ENCODE measurements around the gene INPP5E. TPM values are rescaled to one million over a fixed set of nuclear protein-coding genes. Genes with fewer than 3 reads are reported as not detected.

Gene INPP5E
- total RNA-seq, 1 experiment from 2014 or later: 15.9 TPM

DNA sequence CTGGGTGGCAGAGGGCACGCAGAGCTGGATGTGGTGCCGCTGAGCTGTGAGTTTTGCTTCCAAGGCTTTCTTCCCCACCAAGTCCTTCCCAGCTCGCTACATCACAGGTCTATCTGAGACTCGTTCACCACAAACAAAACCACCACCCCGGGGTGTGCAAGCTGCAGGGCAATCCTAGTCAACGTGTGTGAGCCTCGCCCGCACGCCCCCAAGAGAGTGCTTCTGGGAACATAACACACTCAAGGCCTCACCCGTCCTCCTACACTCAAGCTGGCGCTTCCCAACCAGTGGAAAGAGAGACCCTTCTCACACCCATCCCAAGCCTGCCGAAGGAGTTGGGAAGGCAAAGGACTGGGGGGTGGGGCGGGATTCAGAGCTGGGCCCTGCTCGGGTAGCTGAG lies 50.2 kb downstream of the INPP5E start:
- DNase-seq (ENCODE audit: low spot score): no peak

DNA sequence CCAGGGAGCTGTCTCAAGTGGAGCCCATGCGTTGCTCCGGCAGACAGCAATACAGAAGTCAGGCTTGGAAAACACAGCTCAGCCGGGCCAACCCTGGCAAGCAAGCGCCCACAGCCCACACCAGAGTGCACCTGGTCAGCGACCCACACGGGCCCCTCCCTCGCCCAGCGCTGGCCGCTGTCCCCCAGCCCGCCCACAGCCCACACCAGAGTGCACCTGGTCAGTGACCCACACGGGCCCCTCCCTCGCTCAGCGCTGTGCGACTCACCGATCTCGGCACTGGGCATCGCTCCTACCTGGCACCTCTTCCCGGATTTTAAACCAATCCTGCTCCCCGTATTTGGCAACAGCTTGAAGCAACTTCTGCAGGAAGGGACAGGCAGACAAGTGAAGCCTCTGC lies 52.4 kb downstream of the INPP5E start:
- no peak for DNase-seq (ENCODE audit: low spot score)

- no peak for DNase-seq (ENCODE audit: low spot score)
These were observed 53.6 kb downstream of the INPP5E start for GRCh38 chr9:136386018-136386417.

DNA sequence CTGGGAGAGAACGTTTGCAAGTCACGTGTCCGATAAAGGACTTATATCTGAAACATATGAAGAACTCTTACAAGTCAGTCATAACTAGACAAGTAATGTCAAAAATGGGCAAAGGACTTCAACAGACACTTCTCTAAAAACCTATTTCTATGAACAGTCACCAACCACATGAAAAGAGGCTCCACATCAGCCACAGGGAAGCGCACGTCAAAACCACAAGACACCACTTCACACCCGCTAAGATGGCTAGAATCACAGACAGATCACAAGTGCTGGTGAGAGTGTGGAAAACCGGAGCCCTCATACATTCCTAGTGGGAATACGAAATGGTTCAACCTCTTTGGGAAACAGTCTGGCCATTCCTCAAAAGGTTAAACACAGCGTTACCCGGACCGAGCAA lies 54.6 kb downstream of the INPP5E start:
- DNase-seq (ENCODE audit: low spot score): no peak

- DNase-seq (ENCODE audit: low spot score): no peak
These were observed 56.2 kb downstream of the INPP5E start for GRCh38 chr9:136383436-136383835.

DNA sequence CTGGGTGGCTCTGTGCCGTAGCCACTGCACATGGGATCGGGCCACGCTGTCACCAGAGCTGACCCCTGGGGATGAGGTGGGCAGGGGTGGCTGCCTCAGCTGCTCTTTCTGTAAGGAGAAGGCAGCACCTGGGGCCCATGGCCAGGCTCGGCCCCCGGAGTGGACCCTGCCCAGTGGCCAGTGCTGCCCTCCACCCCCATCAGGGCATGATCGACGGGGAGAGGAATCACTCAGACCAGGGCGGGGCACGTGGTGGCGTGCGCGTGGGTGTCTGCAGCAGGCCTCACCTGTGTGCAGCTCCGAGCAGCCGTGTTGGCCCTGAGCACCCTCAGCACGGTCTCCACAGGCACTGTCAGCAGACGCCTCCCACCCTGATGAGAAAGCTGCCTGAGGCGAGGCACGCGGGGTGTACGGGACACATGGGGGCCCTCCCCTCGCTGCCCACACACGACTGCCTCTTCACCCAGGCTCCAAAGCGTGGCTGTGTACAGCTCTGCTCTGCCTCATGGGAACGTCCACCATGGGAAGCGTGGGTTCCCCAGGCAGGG lies 57.6 kb downstream of the INPP5E start:
- no peak for DNase-seq (ENCODE audit: low spot score)

GRCh38 chr9:136381311-136381710 lies 58.3 kb downstream of the INPP5E start:
- DNase-seq (ENCODE audit: low spot score): no peak

- DNase-seq (ENCODE audit: low spot score): no peak
These were observed 59.3 kb downstream of the INPP5E start for GRCh38 chr9:136380381-136380780.

DNA sequence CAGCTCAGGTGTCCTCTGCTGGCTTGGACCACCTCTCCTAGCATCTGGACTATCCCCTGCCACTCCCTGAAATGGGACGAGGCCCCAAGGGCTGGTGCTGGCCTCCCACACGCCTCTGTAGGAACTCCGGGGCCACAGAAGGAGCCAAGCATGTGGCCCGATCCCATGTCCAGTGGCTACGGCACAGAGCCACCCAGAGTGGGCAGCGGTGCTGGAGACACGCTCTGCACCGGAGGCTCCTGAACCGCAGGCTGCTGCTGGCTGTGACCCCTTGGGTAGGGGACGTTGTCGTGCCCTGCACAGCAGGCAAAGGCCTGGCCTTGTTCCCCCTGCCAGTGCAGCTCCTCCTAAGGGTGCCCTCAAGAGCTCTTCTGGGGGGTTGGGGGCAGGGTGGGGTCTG lies 59.8 kb downstream of the INPP5E start:
- no peak for DNase-seq (ENCODE audit: low spot score)

GRCh38 chr9:136379401-136379800 lies 60.2 kb downstream of the INPP5E start:
- DNase-seq (ENCODE audit: low spot score): no peak

DNA sequence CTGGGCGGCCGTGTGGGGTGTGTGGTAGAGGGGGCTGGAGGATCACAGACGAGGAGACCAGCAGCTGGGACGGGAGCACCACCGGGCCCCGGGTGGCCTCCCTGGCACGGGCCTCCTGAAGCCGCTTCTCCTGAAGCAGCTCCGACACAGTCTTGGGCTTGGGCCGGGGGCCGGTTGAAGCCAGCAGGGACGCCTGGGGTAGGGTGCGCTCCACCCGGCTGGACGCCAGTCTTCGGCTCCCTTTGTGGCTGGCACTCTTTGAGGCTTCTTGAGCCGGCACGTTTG lies 60.7 kb downstream of the INPP5E start:
- DNase-seq (ENCODE audit: low spot score): no peak

Other genes starting within 250 kb of the INPP5E start
- not detected in 2 replicates for gene LHX3, start 234.7 kb downstream of the INPP5E start, total RNA-seq (2014; rRNA removed; shearing (Covaris generic))
- 31.7 and 34.5 TPM in 2 replicates for gene QSOX2, start 194.0 kb downstream of the INPP5E start, total RNA-seq (2014; rRNA removed; shearing (Covaris generic))
- gene CCDC187, start 135.8 kb downstream of the INPP5E start, total RNA-seq (2014; rRNA removed; shearing (Covaris generic)): 2.5 TPM in 2 replicates
- 1.4 TPM in 2 replicates for gene GPSM1, start 112.3 kb downstream of the INPP5E start, total RNA-seq (2014; rRNA removed; shearing (Covaris generic))
- 78.9 and 82.3 TPM in 2 replicates for gene DNLZ, start 76.1 kb downstream of the INPP5E start, total RNA-seq (2014; rRNA removed; shearing (Covaris generic))
- 98.9 and 116 TPM in 2 replicates for gene CARD9, start 66.2 kb downstream of the INPP5E start, total RNA-seq (2014; rRNA removed; shearing (Covaris generic))
- gene SNAPC4, start 39.7 kb downstream of the INPP5E start, total RNA-seq (2014; rRNA removed; shearing (Covaris generic)): 19.0 and 21.0 TPM in 2 replicates
- gene ENTR1, start 29.2 kb downstream of the INPP5E start, total RNA-seq (2014; rRNA removed; shearing (Covaris generic)): 178 and 196 TPM in 2 replicates
- 147 and 152 TPM in 2 replicates for gene PMPCA, start 29.2 kb downstream of the INPP5E start, total RNA-seq (2014; rRNA removed; shearing (Covaris generic))
- gene SEC16A, start 43.2 kb upstream of the INPP5E start, total RNA-seq (2014; rRNA removed; shearing (Covaris generic)): 37.9 and 43.5 TPM in 2 replicates
- gene NOTCH1, start 106.2 kb upstream of the INPP5E start, total RNA-seq (2014; rRNA removed; shearing (Covaris generic)): 39.8 and 57.7 TPM in 2 replicates
- 3.2 and 6.4 TPM in 2 replicates for gene EGFL7, start 223.1 kb upstream of the INPP5E start, total RNA-seq (2014; rRNA removed; shearing (Covaris generic))
- gene AGPAT2, start 247.6 kb upstream of the INPP5E start, total RNA-seq (2014; rRNA removed; shearing (Covaris generic)): 160 and 167 TPM in 2 replicates

Measured in HT-29 (cell line).